Smooth muscle cell (in vitro differentiated cells): Measurements from ENCODE around the gene HES7. TPM values are rescaled to one million over a fixed set of nuclear protein-coding genes. Genes with fewer than 3 reads are reported as not detected.
A peak's percentile ranks its signal among the peaks of the same experiment; 100 is the strongest.
"Not testable (repeated sequence)": the region's sequence is repeated elsewhere in the genome, so short reads cannot be mapped to it uniquely, and the experiment has no call there.

Experiments used
- DNase-seq: peaks from one replicate; lab custom pipeline; 2025; ENCODE audit not compliant: unreplicated experiment; lab: John Stamatoyannopoulos, UW
- H2AFZ ChIP-seq: fragments of 200-600 bp; sonication (generic); 2 replicates; pipeline ENCODE4 v1.6.0; 2016; ENCODE audit warnings: antibody characterized with exemption, low read depth, mild to moderate bottlenecking
- H3F3A ChIP-seq: fragments of 200-600 bp; sonication (generic); 2 replicates; pipeline ENCODE4 v1.6.0; 2017; ENCODE audit warnings: antibody characterized with exemption, low read depth
- H3K27ac ChIP-seq: fragments of 200-600 bp; sonication (generic); 2 replicates; pipeline ENCODE4 v1.5.1; 2016; ENCODE audit warnings: low read depth, mild to moderate bottlenecking
- H3K27me3 ChIP-seq: fragments of 200-600 bp; sonication (generic); 2 replicates; pipeline ENCODE4 v1.6.1; 2016; ENCODE audit warnings: low read depth, mild to moderate bottlenecking
- H3K36me3 ChIP-seq: fragments of 200-600 bp; sonication (generic); 2 replicates; pipeline ENCODE4 v1.5.1; 2016; ENCODE audit warnings: low read depth
- H3K4me1 ChIP-seq: fragments of 200-600 bp; sonication (generic); 2 replicates; pipeline ENCODE4 v1.5.1; 2016; ENCODE audit warnings: low read depth
- H3K4me2 ChIP-seq: fragments of 200-600 bp; sonication (generic); 2 replicates; pipeline ENCODE4 v1.6.0; 2016; ENCODE audit warnings: mild to moderate bottlenecking
- H3K4me3 ChIP-seq: fragments of 200-600 bp; sonication (generic); 2 replicates; pipeline ENCODE4 v1.5.1; 2016; ENCODE audit warnings: mild to moderate bottlenecking
- H3K79me2 ChIP-seq: fragments of 200-600 bp; sonication (generic); 2 replicates; pipeline ENCODE4 v1.6.0; 2016; ENCODE audit warnings: low read depth, mild to moderate bottlenecking
- H3K9ac ChIP-seq: fragments of 200-600 bp; sonication (generic); 2 replicates; pipeline ENCODE4 v1.6.0; 2016; ENCODE audit warnings: low read depth
- H3K9me3 ChIP-seq: fragments of 200-600 bp; sonication (generic); replicated peaks from 2 replicates; pipeline ENCODE4 v1.5.1; 2016; ENCODE audit warnings: low read depth
- H4K20me1 ChIP-seq: fragments of 200-600 bp; sonication (generic); 2 replicates; pipeline ENCODE4 v1.6.0; 2016; ENCODE audit warnings: low read depth
- CTCF ChIP-seq: fragments of 200-600 bp; sonication (generic); IDR thresholded peaks from 2 replicates; pipeline ENCODE4 v1.5.1; 2017; ENCODE audit warnings: borderline replicate concordance, mild to moderate bottlenecking, antibody characterized with exemption; ENCODE audit not compliant: insufficient read depth, poor library complexity, severe bottlenecking
- WGBS: methylation state at CpG from one replicate; pipeline ENCODE4 v1.1.7; 2016; ENCODE audit warnings: low lambda C conversion rate; 5-methylcytosine and 5-hydroxymethylcytosine counted together
- polyA plus RNA-seq: library from polyadenylated mRNA; unstranded; fragments of >200 nt; fragmentation: Nextera tagmentation; extraction: Ambion mirVana; gene quantifications from 2 replicates; pipeline ENCODE4 v1.2.1, GENCODE V29; 2016
- total RNA-seq: library from RNA; depleted of rRNA; stranded (reverse); fragments of >200 nt; gene quantifications from 2 replicates; pipeline ENCODE4 v1.2.3, GENCODE V29; 2014

The HES7 gene
- total and polyA plus RNA-seq, 2 experiments from 2014 or later: not detected

GRCh38 chr17:8079291-8080207 is 44.4 kb downstream of the HES7 start:
- peak overlapping the region; percentile 88 for H2AFZ ChIP-seq
- H3K4me2 ChIP-seq: peak overlapping the region; percentile 89
- no peaks in the 10 kb centered on the region for H3K79me2 ChIP-seq
- peak; percentile 46 for DNase-seq
- no peak overlapping the region for H3K9ac ChIP-seq
- no peaks in the 10 kb centered on the region for H3K36me3 ChIP-seq
- no peak overlapping the region for H3K27ac ChIP-seq
- no peaks in the 10 kb centered on the region for H4K20me1 ChIP-seq
- H3F3A ChIP-seq: no peaks in the 10 kb centered on the region
- peaks cover 78% of the 10 kb centered on the region for H3K27me3 ChIP-seq
- no peaks in the 10 kb centered on the region for H3K9me3 ChIP-seq
- 2% methylated on average over 65 of the region's 87 CpGs for WGBS
- peak; percentile 92 for TF ChIP-seq CTCF
- peak overlapping the region; percentile 53 for H3K4me3 ChIP-seq
- H3K4me1 ChIP-seq: peaks cover 4% of the 10 kb centered on the region

GRCh38 chr17:8077939-8078338 is 46.0 kb downstream of the HES7 start:
- H3K4me2 ChIP-seq, DNase-seq, H3K9ac ChIP-seq, H3K4me1 ChIP-seq, H3F3A ChIP-seq, H4K20me1 ChIP-seq, H3K4me3 ChIP-seq, H2AFZ ChIP-seq, H3K36me3 ChIP-seq, H3K27ac ChIP-seq, H3K9me3 ChIP-seq, H3K79me2 ChIP-seq: not testable (repeated sequence)
- peaks cover 79% of the 10 kb centered on the region for H3K27me3 ChIP-seq
- WGBS: 84% methylated on average over 5 of the region's 5 CpGs

- Histone ChIP-seq H3F3A (no peaks in the 10 kb centered on the region), H3K4me3 (no peak overlapping the region), H3K27ac (no peak overlapping the region), H3K27me3 (peaks cover 92% of the 10 kb centered on the region), H3K4me1 (peaks cover 13% of the 10 kb centered on the region), H3K9me3 (no peaks in the 10 kb centered on the region), H3K79me2 (no peaks in the 10 kb centered on the region), H3K9ac (no peak overlapping the region), H4K20me1 (no peaks in the 10 kb centered on the region), H3K36me3 (no peaks in the 10 kb centered on the region), H2AFZ (no peak overlapping the region), H3K4me2 (no peak overlapping the region)
- DNase-seq: no peak
- WGBS: 89% methylated on average over 13 of the region's 13 CpGs
- TF ChIP-seq CTCF: no peak
Observed at GRCh38 chr17:8076502-8077266, 47.2 kb downstream of the HES7 start.

DNA sequence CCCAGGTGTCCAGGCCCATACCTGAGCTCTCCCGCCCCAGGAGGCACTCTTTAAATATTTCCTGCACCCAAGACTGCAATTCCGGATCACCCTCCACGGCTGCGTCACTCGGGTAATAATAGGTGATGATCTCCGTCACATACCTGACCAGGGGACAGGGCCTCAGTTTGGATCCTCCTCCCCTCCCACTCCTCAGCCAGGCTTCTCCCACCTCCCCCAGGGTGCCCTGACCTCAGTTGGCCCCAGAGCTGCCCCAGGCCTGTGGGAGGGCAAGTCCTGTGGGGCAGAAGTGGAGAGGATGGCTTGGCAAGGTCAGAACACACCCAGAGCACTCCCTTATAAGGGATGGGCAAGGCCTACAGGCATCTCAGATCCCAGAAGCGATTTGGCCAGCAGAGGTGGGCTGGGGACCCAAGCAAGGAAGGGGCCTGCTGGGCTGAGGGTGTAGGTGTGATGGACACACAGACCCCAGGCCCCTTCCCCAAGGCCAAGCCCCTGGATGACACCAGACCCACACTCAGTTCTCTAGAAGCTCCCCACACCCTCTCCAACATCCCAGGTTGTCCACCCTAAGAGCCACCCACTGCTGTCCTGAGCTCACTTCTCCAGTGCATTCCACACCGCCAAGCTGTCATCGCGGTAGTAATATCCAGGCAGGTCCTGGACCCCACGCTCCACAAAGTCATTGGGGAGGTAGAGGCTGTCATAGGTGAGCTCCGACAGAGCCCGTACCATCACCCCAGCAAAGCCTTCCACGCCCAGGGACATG is 48.1 kb downstream of the HES7 start:
- Histone ChIP-seq H3K27me3 (peaks cover 98% of the 10 kb centered on the region), H3F3A (no peaks in the 10 kb centered on the region), H4K20me1 (no peaks in the 10 kb centered on the region), H3K9ac (no peak overlapping the region), H3K36me3 (no peaks in the 10 kb centered on the region), H3K4me3 (no peak overlapping the region), H3K27ac (no peak overlapping the region), H3K9me3 (no peaks in the 10 kb centered on the region), H3K4me2 (no peak overlapping the region), H3K79me2 (no peaks in the 10 kb centered on the region), H3K4me1 (peaks cover 13% of the 10 kb centered on the region), H2AFZ (no peak overlapping the region)
- WGBS: 87% methylated on average over 14 of the region's 14 CpGs
- no peak for TF ChIP-seq CTCF
- no peak for DNase-seq
